ENCODE measurements around the gene SEC14L3. TPM values are rescaled to one million over a fixed set of nuclear protein-coding genes. Genes with fewer than 3 reads are reported as not detected.
A peak's percentile ranks its signal among the peaks of the same experiment; 100 is the strongest.

Gene SEC14L3
- total and polyA plus RNA-seq, 2 donors (not counting 1 experiment from before 2014, with no cell fraction given): not detected

- POLR2A ChIA-PET: interaction anchor here (0.7 to 2.4 kb wide), 2 partner anchors 12 to 136 kb away, joined by 7 to 16 read pairs; partner anchors contain the start of gene CASTOR1
- H3K4me1 Mint-ChIP-seq: peaks cover 48% of the 10 kb centered on the region
- no peak for DNase-seq
Observed at GRCh38 chr22:30425327-30425615, 46.5 kb downstream of the SEC14L3 start.

More at GRCh38 chr22:30425327-30425615, 46.5 kb downstream of the SEC14L3 start:
- Mint-ChIP-seq H3K27ac (peak overlapping the region; percentile 78), H3K27me3 (no peaks in the 10 kb centered on the region), H3K4me3 (peak overlapping the region; percentile 94), H3K9me3 (ENCODE audit: insufficient read depth) (no peaks in the 10 kb centered on the region)
- intact Hi-C loops (cut with micrococcal nuclease): loop anchor here (2.0 to 10.0 kb wide), 4 partner anchors 60 to 1540 kb away; partner anchors contain the start of genes MORC2, TUG1 and ZNRF3
- H3K4me2 ChIP-seq (replicated peaks; ENCODE audit: low read depth, low read length, poor library complexity, severe bottlenecking): peak overlapping the region; percentile 91
- peak overlapping the region; percentile 93 for H3K9ac ChIP-seq (ENCODE audit: low read length)
- H4K20me1 ChIP-seq (ENCODE audit: control insufficient read depth, insufficient read depth, low read length, poor library complexity, severe bottlenecking): no peaks in the 10 kb centered on the region
- no peak for ATAC-seq (ENCODE audit: low read depth)
- no peaks in the 10 kb centered on the region for H3K27me3 ChIP-seq (replicated peaks in 1 of 4; ENCODE audit: control extremely low read depth in 1 of 4, control insufficient read depth in 3 of 4, insufficient read depth in 4 of 4, low read length in 3 of 4)
- H3K27ac ChIP-seq (ENCODE audit: low read length in 2 of 2): peak overlapping the region; percentile 33 to 78
- CTCF ChIA-PET: interaction anchor here (0.7 to 7.0 kb wide), 7 partner anchors 10 to 162 kb away, joined by 3 to 94 read pairs (median 9); partner anchors contain the start of genes CASTOR1 and RNF215
- H3K4me1 ChIP-seq (ENCODE audit: control insufficient read depth in 2 of 2, insufficient read depth in 2 of 2, low read length in 2 of 2): peaks cover 22 to 40% of the 10 kb centered on the region in 2 donors
- WGBS (ENCODE audit: insufficient coverage): 23% methylated on average over 9 of the region's 9 CpGs
- H3K4me3 ChIP-seq (ENCODE audit: control extremely low read depth in 1 of 5, extremely low read depth in 1 of 5, insufficient read depth in 1 of 5, low read depth in 2 of 5, low read length in 4 of 5): peak overlapping the region; percentile 13 to 83 (median 80)
- H3K9me3 ChIP-seq (ENCODE audit: control extremely low read depth in 1 of 3, control insufficient read depth in 2 of 3, insufficient read depth in 1 of 3, low read length in 2 of 3): peaks cover 0 to 8% (median 0%) of the 10 kb centered on the region in 3 donors
- peaks cover 11% of the 10 kb centered on the region for H3K79me2 ChIP-seq (ENCODE audit: control insufficient read depth, insufficient read depth, low read length)
- peaks cover 0 to 2% of the 10 kb centered on the region in 2 experiments for H3K36me3 ChIP-seq (replicated peaks in 1 of 2; ENCODE audit: control extremely low read depth in 1 of 2, control insufficient read depth in 1 of 2, extremely low read depth in 1 of 2, insufficient read depth in 2 of 2, low read length in 1 of 2)
- no peak for TF ChIP-seq CTCF (IDR thresholded peaks at IDR 0.05)
- TF ChIP-seq EZH2 (IDR thresholded peaks at IDR 0.05; ENCODE audit: borderline replicate concordance, insufficient read depth, low read depth, low read length, poor library complexity, severe bottlenecking): no peak
- H2AFZ ChIP-seq (ENCODE audit: insufficient read depth, low read depth, low read length, poor library complexity, severe bottlenecking): peak overlapping the region; percentile 79
